WERI-Rb-1 (cell line): ENCODE measurements around the gene HIP1.
"Not testable (repeated sequence)": the region's sequence is repeated elsewhere in the genome, so short reads cannot be mapped to it uniquely, and the experiment has no call there.

Source experiments
- DNase-seq: peaks from one replicate; pipeline ENCODE4 v3.0.0-alpha.2; 2020
- H3K27ac ChIP-seq: fragments of 250-450 bp; sonication (Bioruptor Pico); 2 replicates; pipeline ENCODE4 v1.5.1; 2020; ENCODE audit warnings: mild to moderate bottlenecking, moderate library complexity
- H3K27me3 ChIP-seq: fragments of 250-450 bp; sonication (Bioruptor Pico); 2 replicates; pipeline ENCODE4 v1.5.1; 2021; ENCODE audit warnings: mild to moderate bottlenecking, low read depth, moderate library complexity; ENCODE audit not compliant: insufficient read depth, severe bottlenecking
- H3K36me3 ChIP-seq: fragments of 250-450 bp; sonication (Bioruptor Pico); 2 replicates; pipeline ENCODE4 v1.5.1; 2020; ENCODE audit warnings: mild to moderate bottlenecking, moderate library complexity
- H3K4me3 ChIP-seq: 2 replicates; pipeline ENCODE4 v1.5.1; 2011; ENCODE audit warnings: low read depth, mild to moderate bottlenecking, control low read depth, low read length
- H3K9me3 ChIP-seq: fragments of 250-450 bp; sonication (Bioruptor Pico); 2 replicates; pipeline ENCODE4 v1.5.1; 2021; ENCODE audit warnings: mild to moderate bottlenecking, moderate library complexity; ENCODE audit not compliant: severe bottlenecking
- TF ChIP-seq, protein P1 (sequence below): IDR thresholded peaks from 2 replicates; pipeline ENCODE4 v1.5.1; 2011; ENCODE audit warnings: low read depth, mild to moderate bottlenecking, control low read depth, inconsistent platforms, low read length

HIP1 gene

GRCh38 chr7:75694638-75695399, 43.9 kb downstream of the HIP1 start:
- no peaks in the 10 kb centered on the region for H3K27me3 ChIP-seq
- no peaks in the 10 kb centered on the region for H3K36me3 ChIP-seq
- no peak overlapping the region for H3K4me3 ChIP-seq
- TF ChIP-seq, protein P1, sequence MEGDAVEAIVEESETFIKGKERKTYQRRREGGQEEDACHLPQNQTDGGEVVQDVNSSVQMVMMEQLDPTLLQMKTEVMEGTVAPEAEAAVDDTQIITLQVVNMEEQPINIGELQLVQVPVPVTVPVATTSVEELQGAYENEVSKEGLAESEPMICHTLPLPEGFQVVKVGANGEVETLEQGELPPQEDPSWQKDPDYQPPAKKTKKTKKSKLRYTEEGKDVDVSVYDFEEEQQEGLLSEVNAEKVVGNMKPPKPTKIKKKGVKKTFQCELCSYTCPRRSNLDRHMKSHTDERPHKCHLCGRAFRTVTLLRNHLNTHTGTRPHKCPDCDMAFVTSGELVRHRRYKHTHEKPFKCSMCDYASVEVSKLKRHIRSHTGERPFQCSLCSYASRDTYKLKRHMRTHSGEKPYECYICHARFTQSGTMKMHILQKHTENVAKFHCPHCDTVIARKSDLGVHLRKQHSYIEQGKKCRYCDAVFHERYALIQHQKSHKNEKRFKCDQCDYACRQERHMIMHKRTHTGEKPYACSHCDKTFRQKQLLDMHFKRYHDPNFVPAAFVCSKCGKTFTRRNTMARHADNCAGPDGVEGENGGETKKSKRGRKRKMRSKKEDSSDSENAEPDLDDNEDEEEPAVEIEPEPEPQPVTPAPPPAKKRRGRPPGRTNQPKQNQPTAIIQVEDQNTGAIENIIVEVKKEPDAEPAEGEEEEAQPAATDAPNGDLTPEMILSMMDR = no peak
- H3K27ac ChIP-seq = no peak overlapping the region
- H3K9me3 ChIP-seq = no peaks in the 10 kb centered on the region
- DNase-seq = no peak

GRCh38 chr7:75693668-75694067, 45.1 kb downstream of the HIP1 start:
- not testable (repeated sequence) for H3K36me3 ChIP-seq, DNase-seq, H3K4me3 ChIP-seq, H3K27ac ChIP-seq, H3K9me3 ChIP-seq, H3K27me3 ChIP-seq

DNA sequence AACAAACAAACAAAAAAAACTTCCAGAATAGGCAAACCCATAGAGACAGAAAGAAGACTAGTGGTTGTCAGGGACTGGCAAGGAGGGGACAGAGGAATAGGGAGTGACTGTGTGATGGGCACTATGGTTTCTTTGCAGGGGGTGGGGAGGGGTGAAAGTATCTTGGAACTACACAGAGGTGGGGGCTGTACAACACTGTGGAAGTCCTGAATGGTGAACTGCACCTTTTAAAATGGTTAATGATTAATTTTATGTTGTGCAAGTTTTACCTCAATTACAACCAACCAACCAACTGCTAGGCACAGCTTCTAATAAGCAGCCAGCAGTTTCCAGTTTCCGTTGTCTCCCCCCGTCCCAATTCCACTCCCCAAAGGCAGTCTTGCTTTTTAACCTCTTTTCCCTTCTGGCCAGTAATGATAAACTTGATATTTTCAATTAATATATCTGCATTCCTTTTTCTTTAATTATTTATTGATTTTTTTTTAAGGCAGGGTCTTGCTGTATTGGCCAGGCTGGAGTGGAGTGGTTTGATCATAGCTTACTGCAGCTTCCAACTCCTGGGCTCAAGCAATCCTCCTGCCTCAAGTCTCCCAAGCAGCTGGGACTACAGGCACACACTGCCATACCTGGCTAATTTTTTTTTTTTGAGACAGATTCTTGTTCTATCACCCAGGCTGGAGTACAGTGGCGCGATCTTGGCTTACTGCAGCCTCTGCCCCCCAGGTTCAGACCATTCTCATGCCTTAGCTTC, 46.8 kb downstream of the HIP1 start:
- DNase-seq = no peak
- Histone ChIP-seq H3K27ac (no peak overlapping the region), H3K4me3 (no peak overlapping the region), H3K9me3 (no peaks in the 10 kb centered on the region), H3K27me3 (no peaks in the 10 kb centered on the region), H3K36me3 (no peaks in the 10 kb centered on the region)
- TF ChIP-seq, protein P1 = no peak

- H3K27ac ChIP-seq = no peak overlapping the region
- no peaks in the 10 kb centered on the region for H3K9me3 ChIP-seq
- DNase-seq = no peak
- no peaks in the 10 kb centered on the region for H3K36me3 ChIP-seq
- H3K27me3 ChIP-seq = no peaks in the 10 kb centered on the region
- no peak overlapping the region for H3K4me3 ChIP-seq
- TF ChIP-seq, protein P1 = no peak
Measured at GRCh38 chr7:75690121-75690523, 48.6 kb downstream of the HIP1 start.

- no peak for DNase-seq
- Histone ChIP-seq H3K4me3 (no peak overlapping the region), H3K36me3 (no peaks in the 10 kb centered on the region), H3K27ac (no peak overlapping the region), H3K27me3 (no peaks in the 10 kb centered on the region), H3K9me3 (no peaks in the 10 kb centered on the region)
- TF ChIP-seq, protein P1 = no peak
Measured at GRCh38 chr7:75689246-75690099, 49.3 kb downstream of the HIP1 start.
